ENCODE results near the gene FBXW4.

- no peak for TF ChIP-seq POLR2AphosphoS5 (IDR thresholded peaks at IDR 0.05; ENCODE audit: borderline replicate concordance, low read depth, low read length)
- TF ChIP-seq EZH2 (IDR thresholded peaks at IDR 0.05): no peak
These were observed 31.9 kb downstream of the FBXW4 start for GRCh38 chr10:101663097-101663496.
